AG09309 (cell line): ENCODE data around the gene CCDC127.
"Not testable (repeated sequence)": the region's sequence is repeated elsewhere in the genome, so short reads cannot be mapped to it uniquely, and the experiment has no call there.

Experiments
- DNase-seq: peaks from one replicate; pipeline ENCODE4 v3.0.0-alpha.2; 2010; ENCODE audit warnings: low read depth
- H3K4me3 ChIP-seq: 2 replicates; pipeline ENCODE4 v1.5.1; 2011; ENCODE audit warnings: mild to moderate bottlenecking, low read depth, low read length, moderate library complexity; ENCODE audit not compliant: control insufficient read depth
- CTCF ChIP-seq: IDR thresholded peaks from 2 replicates; pipeline ENCODE4 v1.5.1; 2011; ENCODE audit warnings: mild to moderate bottlenecking, low read depth, low read length, inconsistent platforms; ENCODE audit not compliant: insufficient read depth, control insufficient read depth; ENCODE audit errors: missing control alignments

Gene CCDC127

GRCh38 chr5:201672-202071 is 16.3 kb downstream of the CCDC127 start:
- H3K4me3 ChIP-seq, result no peak overlapping the region
- no peak for TF ChIP-seq CTCF
- DNase-seq, result no peak

GRCh38 chr5:200985-201384 is 17.0 kb downstream of the CCDC127 start:
- H3K4me3 ChIP-seq, result no peak overlapping the region
- no peak for TF ChIP-seq CTCF
- DNase-seq, result no peak

GRCh38 chr5:199950-200645 is 17.9 kb downstream of the CCDC127 start:
- no peak for DNase-seq
- no peak overlapping the region for H3K4me3 ChIP-seq
- TF ChIP-seq CTCF, result no peak

GRCh38 chr5:199197-199949 is 18.6 kb downstream of the CCDC127 start:
- no peak overlapping the region for H3K4me3 ChIP-seq
- no peak for DNase-seq
- TF ChIP-seq CTCF, result no peak

- TF ChIP-seq CTCF, result no peak
- no peak overlapping the region for H3K4me3 ChIP-seq
- DNase-seq, result no peak
Measured at GRCh38 chr5:198516-199196, 19.3 kb downstream of the CCDC127 start.

- H3K4me3 ChIP-seq, result no peak overlapping the region
- DNase-seq, result no peak
- TF ChIP-seq CTCF, result no peak
Measured at GRCh38 chr5:197892-198489, 20.0 kb downstream of the CCDC127 start.

- H3K4me3 ChIP-seq, DNase-seq: not testable (repeated sequence)
Measured at GRCh38 chr5:197031-197430, 20.9 kb downstream of the CCDC127 start.
